ENCODE data around the gene ITSN2. TPM values are rescaled to one million over a fixed set of nuclear protein-coding genes. Genes with fewer than 3 reads are reported as not detected.

Gene ITSN2
- polyA plus RNA-seq, 1 donor (not counting 4 experiments of a cell fraction or from before 2014, with no cell fraction given): 19.7 TPM

GRCh38 chr2:24207359-24207758 is 153.0 kb downstream of the ITSN2 start:
- no peaks in the 10 kb centered on the region for H3K9me1 ChIP-seq (ENCODE audit: control insufficient read depth, extremely low read depth, insufficient read depth, low read length)
- no peaks in the 10 kb centered on the region for H4K20me1 ChIP-seq (ENCODE audit: control insufficient read depth, extremely low read depth, insufficient read depth, low read length)
- H2AFZ ChIP-seq (ENCODE audit: control insufficient read depth, low read length): no peak overlapping the region
- dilution Hi-C loops (cut with MboI; ENCODE audit: extremely low pct_ligation_motif_present, low sequenced_read_pairs): no loop called here
- H3K4me3 ChIP-seq (ENCODE audit: control insufficient read depth in 2 of 3, extremely low read depth in 1 of 3, insufficient read depth in 2 of 3, low read depth in 1 of 3, low read length in 3 of 3): no peak overlapping the region
- H3K27me3 ChIP-seq (ENCODE audit: control insufficient read depth, extremely low read depth, insufficient read depth, low read length): no peaks in the 10 kb centered on the region
- FAIRE-seq (no peak), DNase-seq (ENCODE audit: low read depth, low spot score) (no peak)
- peaks cover 9 to 15% of the 10 kb centered on the region in 2 experiments for H3K36me3 ChIP-seq (ENCODE audit: control insufficient read depth in 2 of 2, extremely low read depth in 1 of 2, insufficient read depth in 2 of 2, low read length in 2 of 2)
- no peak overlapping the region for H3K4me2 ChIP-seq (ENCODE audit: control insufficient read depth, extremely low read depth, insufficient read depth, low read depth, low read length)
- H3K27ac ChIP-seq (ENCODE audit: control insufficient read depth, insufficient read depth, low read length): no peak overlapping the region
- no peaks in the 10 kb centered on the region for H3K4me1 ChIP-seq (ENCODE audit: control insufficient read depth, extremely low read depth, insufficient read depth, low read length)
- no peaks in the 10 kb centered on the region for H3K79me2 ChIP-seq (ENCODE audit: control insufficient read depth, insufficient read depth, low read length)
- H3K9me3 ChIP-seq (ENCODE audit: control insufficient read depth, low read depth, low read length): no peaks in the 10 kb centered on the region
- TF ChIP-seq CTCF (optimal IDR thresholded peaks at IDR 0.05 in 1 of 3, IDR thresholded peaks at IDR 0.05 in 1 of 3, conservative IDR thresholded peaks at IDR 0.05 in 1 of 3; ENCODE audit: extremely low read depth in 1 of 3, insufficient read depth in 2 of 3, low read length in 3 of 3) (no peak), EZH2 (IDR thresholded peaks at IDR 0.05; ENCODE audit: low read length) (no peak)
- H3K9ac ChIP-seq (ENCODE audit: control insufficient read depth, extremely low read depth, insufficient read depth, low read length): no peak overlapping the region

- H3K79me2 ChIP-seq (ENCODE audit: control insufficient read depth, insufficient read depth, low read length): no peaks in the 10 kb centered on the region
- DNase-seq (ENCODE audit: low read depth, low spot score) (no peak), FAIRE-seq (no peak)
- no peaks in the 10 kb centered on the region for H4K20me1 ChIP-seq (ENCODE audit: control insufficient read depth, extremely low read depth, insufficient read depth, low read length)
- H3K4me2 ChIP-seq (ENCODE audit: control insufficient read depth, extremely low read depth, insufficient read depth, low read depth, low read length): no peak overlapping the region
- dilution Hi-C loops (cut with MboI; ENCODE audit: extremely low pct_ligation_motif_present, low sequenced_read_pairs): no loop called here
- H3K27ac ChIP-seq (ENCODE audit: control insufficient read depth, insufficient read depth, low read length): no peak overlapping the region
- H2AFZ ChIP-seq (ENCODE audit: control insufficient read depth, low read length): no peak overlapping the region
- TF ChIP-seq EZH2 (IDR thresholded peaks at IDR 0.05; ENCODE audit: low read length): no peak
- TF ChIP-seq CTCF (optimal IDR thresholded peaks at IDR 0.05 in 1 of 3, IDR thresholded peaks at IDR 0.05 in 1 of 3, conservative IDR thresholded peaks at IDR 0.05 in 1 of 3; ENCODE audit: extremely low read depth in 1 of 3, insufficient read depth in 2 of 3, low read length in 3 of 3): no peak
- peaks cover 9 to 16% of the 10 kb centered on the region in 2 experiments for H3K36me3 ChIP-seq (ENCODE audit: control insufficient read depth in 2 of 2, extremely low read depth in 1 of 2, insufficient read depth in 2 of 2, low read length in 2 of 2)
- no peaks in the 10 kb centered on the region for H3K27me3 ChIP-seq (ENCODE audit: control insufficient read depth, extremely low read depth, insufficient read depth, low read length)
- H3K4me3 ChIP-seq (ENCODE audit: control insufficient read depth in 2 of 3, extremely low read depth in 1 of 3, insufficient read depth in 2 of 3, low read depth in 1 of 3, low read length in 3 of 3): no peak overlapping the region
- no peaks in the 10 kb centered on the region for H3K9me1 ChIP-seq (ENCODE audit: control insufficient read depth, extremely low read depth, insufficient read depth, low read length)
- H3K4me1 ChIP-seq (ENCODE audit: control insufficient read depth, extremely low read depth, insufficient read depth, low read length): no peaks in the 10 kb centered on the region
- H3K9ac ChIP-seq (ENCODE audit: control insufficient read depth, extremely low read depth, insufficient read depth, low read length): no peak overlapping the region
- H3K9me3 ChIP-seq (ENCODE audit: control insufficient read depth, low read depth, low read length): no peaks in the 10 kb centered on the region
Measured at GRCh38 chr2:24206714-24207113, 153.6 kb downstream of the ITSN2 start.

Data from keratinocyte (primary cell).